OCI-LY7 (cell line): ENCODE data around the gene LRRN2.

Experiments
- EZH2phosphoT487 ChIP-seq: fragments of 200-600 bp; sonication (generic); IDR thresholded peaks from 2 replicates; pipeline ENCODE4 v1.6.1; 2018; ENCODE audit warnings: low read depth, borderline replicate concordance, mild to moderate bottlenecking, mixed run types, antibody characterized with exemption, low read length, moderate library complexity, mixed read lengths
- TF ChIP-seq, protein P1 (sequence below): fragments of 200-600 bp; sonication (generic); conservative IDR thresholded peaks from 2 replicates; pipeline ENCODE4 v1.5.1; 2014; ENCODE audit warnings: mild to moderate bottlenecking, antibody characterized with exemption, low read length, moderate library complexity, mixed read lengths

- TF ChIP-seq, protein P1, sequence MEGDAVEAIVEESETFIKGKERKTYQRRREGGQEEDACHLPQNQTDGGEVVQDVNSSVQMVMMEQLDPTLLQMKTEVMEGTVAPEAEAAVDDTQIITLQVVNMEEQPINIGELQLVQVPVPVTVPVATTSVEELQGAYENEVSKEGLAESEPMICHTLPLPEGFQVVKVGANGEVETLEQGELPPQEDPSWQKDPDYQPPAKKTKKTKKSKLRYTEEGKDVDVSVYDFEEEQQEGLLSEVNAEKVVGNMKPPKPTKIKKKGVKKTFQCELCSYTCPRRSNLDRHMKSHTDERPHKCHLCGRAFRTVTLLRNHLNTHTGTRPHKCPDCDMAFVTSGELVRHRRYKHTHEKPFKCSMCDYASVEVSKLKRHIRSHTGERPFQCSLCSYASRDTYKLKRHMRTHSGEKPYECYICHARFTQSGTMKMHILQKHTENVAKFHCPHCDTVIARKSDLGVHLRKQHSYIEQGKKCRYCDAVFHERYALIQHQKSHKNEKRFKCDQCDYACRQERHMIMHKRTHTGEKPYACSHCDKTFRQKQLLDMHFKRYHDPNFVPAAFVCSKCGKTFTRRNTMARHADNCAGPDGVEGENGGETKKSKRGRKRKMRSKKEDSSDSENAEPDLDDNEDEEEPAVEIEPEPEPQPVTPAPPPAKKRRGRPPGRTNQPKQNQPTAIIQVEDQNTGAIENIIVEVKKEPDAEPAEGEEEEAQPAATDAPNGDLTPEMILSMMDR: no peak
- no peak for TF ChIP-seq EZH2phosphoT487
Observed at GRCh38 chr1:204673909-204674649, 11.5 kb downstream of the LRRN2 start.
